Ishikawa (cell line): ENCODE data around the gene ZBTB11.

Experiments used
- CEBPB ChIP-seq: IDR thresholded peaks from 2 replicates; pipeline ENCODE4 v1.6.1; 2012
- CREB1 ChIP-seq: IDR thresholded peaks from 2 replicates; pipeline ENCODE4 v1.6.1; 2012; ENCODE audit warnings: low read depth
- EGR1 ChIP-seq: IDR thresholded peaks from 2 replicates; pipeline ENCODE4 v1.6.1; 2012
- EP300 ChIP-seq: IDR thresholded peaks from 2 replicates; pipeline ENCODE4 v1.6.1; 2012; ENCODE audit warnings: borderline replicate concordance
- FOXM1 ChIP-seq: IDR thresholded peaks from 2 replicates; pipeline ENCODE4 v1.6.1; 2012; ENCODE audit warnings: low read depth, borderline replicate concordance
- NFIC ChIP-seq: IDR thresholded peaks from 2 replicates; pipeline ENCODE4 v1.6.1; 2012
- RAD21 ChIP-seq: IDR thresholded peaks from 2 replicates; pipeline ENCODE4 v1.6.1; 2012; ENCODE audit warnings: low read depth
- REST ChIP-seq: IDR thresholded peaks from 2 replicates; pipeline ENCODE4 v1.6.1; 2012; ENCODE audit warnings: low read depth, mild to moderate bottlenecking
- TAF1 ChIP-seq: IDR thresholded peaks from 2 replicates; pipeline ENCODE4 v1.6.1; 2012; ENCODE audit warnings: low read depth, mild to moderate bottlenecking
- TCF12 ChIP-seq: IDR thresholded peaks from 2 replicates; pipeline ENCODE4 v1.6.1; 2012; ENCODE audit warnings: low read depth
- TEAD4 ChIP-seq: IDR thresholded peaks from 2 replicates; pipeline ENCODE4 v1.6.1; 2012
- USF1 ChIP-seq: IDR thresholded peaks from 2 replicates; pipeline ENCODE4 v1.6.1; 2012
- YY1 ChIP-seq: IDR thresholded peaks from 2 replicates; pipeline ENCODE4 v1.6.1; 2012; ENCODE audit warnings: low read depth
- ZBTB7A ChIP-seq: IDR thresholded peaks from 2 replicates; pipeline ENCODE4 v1.6.1; 2012; ENCODE audit warnings: low read depth
- TF ChIP-seq, protein P1 (sequence below): IDR thresholded peaks from 2 replicates; pipeline ENCODE4 v1.6.1; 2012

Gene ZBTB11

GRCh38 chr3:101722394-101723173, 45.7 kb upstream of the ZBTB11 start:
- TF ChIP-seq NFIC (no peak), RAD21 (no peak), CEBPB (no peak), TEAD4 (no peak), TAF1 (no peak), FOXM1 (no peak), EP300 (no peak), CREB1 (no peak), EGR1 (no peak), TCF12 (no peak), USF1 (no peak), YY1 (no peak), ZBTB7A (no peak), REST (no peak)
- TF ChIP-seq, protein P1, sequence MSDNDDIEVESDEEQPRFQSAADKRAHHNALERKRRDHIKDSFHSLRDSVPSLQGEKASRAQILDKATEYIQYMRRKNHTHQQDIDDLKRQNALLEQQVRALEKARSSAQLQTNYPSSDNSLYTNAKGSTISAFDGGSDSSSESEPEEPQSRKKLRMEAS: no peak

GRCh38 chr3:101720851-101721840, 44.2 kb upstream of the ZBTB11 start:
- TF ChIP-seq REST (no peak), EGR1 (no peak), CEBPB (no peak), NFIC (no peak), USF1 (no peak), YY1 (no peak), TCF12 (no peak), RAD21 (no peak), EP300 (no peak), FOXM1 (no peak), TAF1 (no peak), ZBTB7A (no peak)
- TF ChIP-seq, protein P1: no peak

DNA sequence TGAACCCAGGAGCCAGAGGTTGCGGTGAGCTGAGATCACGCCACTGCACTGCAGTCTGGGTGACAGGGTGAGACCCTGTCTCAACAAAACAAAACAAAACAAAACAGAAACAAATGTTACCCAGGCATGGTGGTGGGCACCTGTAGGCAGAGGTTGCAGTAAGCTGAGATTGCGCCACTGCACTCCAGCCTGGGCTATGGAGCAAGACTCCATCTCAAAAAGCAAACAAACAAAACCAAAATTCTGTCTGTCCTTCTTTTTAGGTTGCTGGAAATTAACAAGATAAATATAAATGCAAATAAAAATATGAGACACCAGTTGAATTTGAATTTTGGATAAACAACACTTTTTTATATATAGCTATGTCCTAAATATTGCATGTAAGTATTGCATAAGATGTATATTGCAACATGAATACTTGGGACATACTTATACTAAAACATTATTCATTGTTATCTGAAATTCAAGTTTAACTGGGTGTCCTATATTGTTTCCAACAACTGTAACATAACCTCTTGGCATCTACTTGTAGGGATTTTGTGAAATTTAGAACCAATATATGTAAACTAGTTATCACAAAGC, 42.8 kb upstream of the ZBTB11 start:
- TF ChIP-seq USF1 (no peak), CREB1 (no peak), RAD21 (no peak), TCF12 (no peak), FOXM1 (no peak), REST (no peak), NFIC (no peak), YY1 (no peak)
